ENCODE data around the gene TEX19. TPM values are rescaled to one million over a fixed set of nuclear protein-coding genes. Genes with fewer than 3 reads are reported as not detected.
A peak's percentile ranks its signal among the peaks of the same experiment; 100 is the strongest.

Gene TEX19
- 0.66 and 1.1 TPM in 2 replicates for total RNA-seq (2014; rRNA removed; shearing (Covaris generic))
- polyA plus RNA-seq (2016; fragmentation: Nextera tagmentation; extraction: Ambion mirVana), result 0.10 and 0.23 TPM in 2 replicates
- long read RNA-seq, partial matches to known transcripts, result 0 of 1 reads
- long read RNA-seq, other reads (novel, unspliced or antisense), result 0 of 1 reads

GRCh38 chr17:82358465-82359350, at the start of gene TEX19:
Gene TEX19 (plus strand): TSS chr17:82359247. CDS start chr17:82362151, 2,904 bp downstream.
- H3K27me3 Mint-ChIP-seq (ENCODE audit: insufficient read depth, low read depth, poor library complexity), result peaks cover 15% of the 10 kb centered on the region
- no peaks in the 10 kb centered on the region for H3K79me2 ChIP-seq (replicated peaks; ENCODE audit: insufficient read depth)
- no peak within 1 kb of the TSS for H3K4me3 Mint-ChIP-seq
- no peaks in the 10 kb centered on the region for H3K27me3 ChIP-seq (ENCODE audit: insufficient read depth)
- H3K36me3 Mint-ChIP-seq (ENCODE audit: low read depth), result no peaks in the 10 kb centered on the region
- H3K4me3 ChIP-seq, result no peak within 1 kb of the TSS
- H3K4me2 ChIP-seq, result no peak within 1 kb of the TSS
- no peaks in the 10 kb centered on the region for H4K20me1 ChIP-seq (replicated peaks; ENCODE audit: insufficient read depth)
- peaks cover 20% of the 10 kb centered on the region for H3K4me1 Mint-ChIP-seq
- no peaks in the 10 kb centered on the region for H3F3A ChIP-seq (replicated peaks; ENCODE audit: low read depth)
- no peak within 1 kb of the TSS for H3K27ac Mint-ChIP-seq
- H2AFZ ChIP-seq, result peak within 1 kb of the TSS; percentile 80; the same call in 1 of the 2 replicates
- no peaks in the 10 kb centered on the region for H3K36me3 ChIP-seq (ENCODE audit: insufficient read depth)
- H3K9me2 ChIP-seq (ENCODE audit: insufficient read depth), result no peaks in the 10 kb centered on the region
- no peak for TF ChIP-seq CREB1 (CRISPR knock-in tag; IDR thresholded peaks at IDR 0.05; ENCODE audit: low read depth)
- TF ChIP-seq JUNB (IDR thresholded peaks at IDR 0.05; ENCODE audit: unreplicated experiment), result no peak
- no peak for TF ChIP-seq STAT1 (IDR thresholded peaks at IDR 0.05; ENCODE audit: unreplicated experiment)
- no peak for TF ChIP-seq EZH2 (IDR thresholded peaks at IDR 0.05; ENCODE audit: low read depth, unreplicated experiment)
- TF ChIP-seq CTCF (conservative IDR thresholded peaks at IDR 0.05; ENCODE audit: low read depth in 2 of 2), result 0 out of 4 replicates have a peak, but pooled peaks of 1 of the 2 experiments have one; percentile 8
- no peaks in the 10 kb centered on the region for H3K4me1 ChIP-seq (ENCODE audit: insufficient read depth)
- no peak within 1 kb of the TSS for H3K27ac ChIP-seq (ENCODE audit: low read depth)
- ATAC-seq (no peak), DNase-seq (ENCODE audit: low spot score) (peak; percentile 50)
- H3K9me3 Mint-ChIP-seq, result no peaks in the 10 kb centered on the region

- H3K4me1 Mint-ChIP-seq, result no peaks in the 10 kb centered on the region
- TF ChIP-seq CREB1 (CRISPR knock-in tag; IDR thresholded peaks at IDR 0.05; ENCODE audit: low read depth) (no peak), NANOG (IDR thresholded peaks at IDR 0.05; ENCODE audit: borderline replicate concordance) (no peak), POLR2AphosphoS5 (IDR thresholded peaks at IDR 0.05; ENCODE audit: low read depth) (no peak), STAT1 (IDR thresholded peaks at IDR 0.05; ENCODE audit: unreplicated experiment) (no peak), JUNB (IDR thresholded peaks at IDR 0.05; ENCODE audit: unreplicated experiment) (no peak), EZH2 (IDR thresholded peaks at IDR 0.05; ENCODE audit: low read depth, unreplicated experiment) (no peak), REST (IDR thresholded peaks at IDR 0.05; ENCODE audit: unreplicated experiment) (no peak), ZNF331 (CRISPR knock-in tag; IDR thresholded peaks at IDR 0.05; ENCODE audit: low read depth) (no peak), ETS1 (IDR thresholded peaks at IDR 0.05) (no peak), CTCF (conservative IDR thresholded peaks at IDR 0.05; ENCODE audit: low read depth in 2 of 2) (no peak), ZNF114 (CRISPR knock-in tag; IDR thresholded peaks at IDR 0.05) (no peak)
These were observed 49.1 kb upstream of the TEX19 start for GRCh38 chr17:82309656-82310570.

More at GRCh38 chr17:82309656-82310570, 49.1 kb upstream of the TEX19 start:
- Histone ChIP-seq H3K27ac (ENCODE audit: low read depth) (no peak overlapping the region), H3K4me3 (no peak overlapping the region), H4K20me1 (replicated peaks; ENCODE audit: insufficient read depth) (no peaks in the 10 kb centered on the region), H3K27me3 (ENCODE audit: insufficient read depth) (no peaks in the 10 kb centered on the region), H3K4me2 (no peak overlapping the region), H3F3A (replicated peaks; ENCODE audit: low read depth) (no peaks in the 10 kb centered on the region), H3K36me3 (ENCODE audit: insufficient read depth) (no peaks in the 10 kb centered on the region), H3K9me2 (ENCODE audit: insufficient read depth) (no peaks in the 10 kb centered on the region), H3K79me2 (replicated peaks; ENCODE audit: insufficient read depth) (no peaks in the 10 kb centered on the region), H3K4me1 (ENCODE audit: insufficient read depth) (no peaks in the 10 kb centered on the region), H2AFZ (no peak overlapping the region)
- Mint-ChIP-seq H3K4me3 (no peak overlapping the region), H3K36me3 (ENCODE audit: low read depth) (no peaks in the 10 kb centered on the region), H3K27me3 (ENCODE audit: insufficient read depth, low read depth, poor library complexity) (peaks cover 9% of the 10 kb centered on the region), H3K27ac (no peak overlapping the region), H3K9me3 (no peaks in the 10 kb centered on the region; the same call in 2 of the 3 replicates)
- DNase-seq (ENCODE audit: low spot score) (no peak), ATAC-seq (no peak)

Data from GM23338 (cell line).